ENCODE results near the gene WNT11.

WNT11 gene

DNA sequence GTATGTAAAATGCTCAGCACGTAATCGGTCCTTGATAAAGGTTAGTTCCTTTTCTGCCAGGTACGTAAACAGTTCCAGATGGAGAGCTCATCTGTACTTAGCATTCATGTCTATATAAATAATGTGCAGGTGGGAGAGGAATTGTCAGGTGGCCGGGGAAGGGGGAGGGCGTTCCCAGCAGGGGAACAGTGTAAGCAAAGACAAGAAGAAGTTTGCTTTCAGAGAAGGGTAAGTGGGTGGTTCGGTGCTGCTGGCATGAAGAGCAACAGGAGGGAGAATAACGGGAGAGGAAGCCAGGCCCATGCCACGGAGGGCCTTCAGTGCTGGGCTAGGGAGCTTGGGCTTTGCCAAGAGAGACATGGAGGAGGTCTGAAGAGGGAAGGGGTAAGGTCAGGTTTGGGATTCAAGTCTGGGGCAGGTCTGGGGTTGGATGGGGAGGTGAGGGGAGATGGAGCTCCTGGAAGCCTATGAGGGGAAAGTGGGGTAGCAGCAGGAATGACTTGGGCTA lies 11.4 kb upstream of the WNT11 start:
- DNase-seq: no peak

DNA sequence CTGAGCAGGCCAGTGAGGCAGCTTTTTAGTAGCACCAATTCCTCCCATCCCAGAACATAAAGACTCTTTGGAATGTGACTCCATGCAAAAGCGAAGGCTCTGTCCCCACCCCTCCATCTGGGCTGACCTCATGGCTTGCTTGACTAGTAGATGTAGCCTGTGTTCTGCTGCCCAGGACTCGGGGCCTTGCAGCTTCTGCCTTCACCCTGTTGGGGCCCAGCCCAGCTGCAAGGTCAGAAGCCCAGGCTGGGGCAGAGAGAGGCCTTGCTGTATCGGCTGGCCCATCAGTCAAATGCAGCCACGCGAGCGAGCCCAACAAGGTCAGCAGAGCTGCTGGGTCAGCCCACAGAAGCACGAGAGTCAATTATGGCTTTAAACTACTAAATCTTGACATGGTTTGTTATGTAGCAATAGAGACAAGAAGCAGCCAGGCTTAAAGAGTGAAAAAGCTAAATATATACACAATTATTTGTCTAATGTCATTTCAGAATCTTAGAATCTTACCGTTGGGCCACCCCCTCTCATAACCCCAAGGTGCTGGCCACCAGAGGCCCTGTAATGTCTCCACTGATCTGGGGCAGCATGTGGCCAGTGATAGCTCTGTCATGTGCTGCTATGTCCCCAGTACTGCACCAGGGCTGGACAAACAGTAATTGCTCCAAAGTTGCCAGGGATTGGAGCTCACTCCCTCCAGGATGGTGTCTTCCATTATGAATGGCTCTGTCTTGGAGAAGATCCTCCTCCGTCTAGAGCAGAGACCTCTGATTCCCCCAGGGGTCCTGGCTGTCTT lies 10.4 kb upstream of the WNT11 start:
- no peak for DNase-seq

GRCh38 chr11:76215941-76216340 lies 9.6 kb upstream of the WNT11 start:
- no peak for DNase-seq

GRCh38 chr11:76214968-76215548 lies 8.8 kb upstream of the WNT11 start:
- DNase-seq: no peak

GRCh38 chr11:76214186-76214585 lies 7.9 kb upstream of the WNT11 start:
- DNase-seq: no peak

DNA sequence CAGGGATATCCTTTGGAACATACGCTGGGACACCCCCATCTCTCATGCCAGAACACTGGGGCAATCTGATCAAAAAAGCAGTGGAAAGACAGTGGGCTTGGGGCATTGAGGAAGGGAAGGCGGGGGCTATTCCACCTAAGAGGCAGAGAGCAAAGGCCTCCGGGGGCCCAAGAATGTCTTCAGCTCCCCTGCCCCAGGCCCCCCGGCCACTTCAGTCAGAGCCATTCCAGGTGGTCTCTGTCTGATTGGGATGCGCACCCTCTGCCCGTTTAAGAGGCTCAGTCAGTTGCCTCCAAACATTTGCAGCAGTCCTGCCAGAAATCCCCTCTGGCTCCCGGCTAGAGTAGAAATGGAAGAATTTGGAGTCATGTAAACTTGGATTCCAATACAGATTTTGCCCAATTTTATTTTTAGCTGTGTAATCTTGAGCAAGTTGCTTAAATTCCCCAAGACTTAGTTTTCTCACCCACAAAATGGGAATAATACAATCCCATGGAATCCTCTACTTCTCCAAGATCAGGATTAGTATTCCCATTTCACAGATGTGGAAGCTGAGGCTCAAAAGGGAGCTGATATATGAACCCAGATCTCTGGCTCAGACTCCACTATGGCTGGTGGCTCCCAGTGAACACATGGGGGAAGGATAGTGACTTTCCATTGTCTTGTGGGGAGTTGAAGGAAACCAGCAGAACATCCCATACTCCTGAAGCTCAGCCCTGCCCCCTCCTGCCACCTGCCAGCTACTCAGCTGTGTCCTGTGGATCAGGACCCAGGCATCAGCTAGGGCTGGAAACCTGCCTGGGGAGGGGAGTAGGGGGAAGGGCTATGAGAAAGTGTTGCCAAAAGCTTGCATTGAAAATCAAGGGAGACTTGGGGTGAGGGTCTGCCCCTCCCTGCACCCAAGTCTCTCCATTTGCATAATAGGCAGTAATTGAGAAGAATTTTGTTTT lies 6.1 kb upstream of the WNT11 start:
- no peak for DNase-seq

GRCh38 chr11:76210931-76211851 lies 4.9 kb upstream of the WNT11 start:
- no peak for DNase-seq

- no peak for DNase-seq
Observed at GRCh38 chr11:76209973-76210930, 4.0 kb upstream of the WNT11 start.

DNA sequence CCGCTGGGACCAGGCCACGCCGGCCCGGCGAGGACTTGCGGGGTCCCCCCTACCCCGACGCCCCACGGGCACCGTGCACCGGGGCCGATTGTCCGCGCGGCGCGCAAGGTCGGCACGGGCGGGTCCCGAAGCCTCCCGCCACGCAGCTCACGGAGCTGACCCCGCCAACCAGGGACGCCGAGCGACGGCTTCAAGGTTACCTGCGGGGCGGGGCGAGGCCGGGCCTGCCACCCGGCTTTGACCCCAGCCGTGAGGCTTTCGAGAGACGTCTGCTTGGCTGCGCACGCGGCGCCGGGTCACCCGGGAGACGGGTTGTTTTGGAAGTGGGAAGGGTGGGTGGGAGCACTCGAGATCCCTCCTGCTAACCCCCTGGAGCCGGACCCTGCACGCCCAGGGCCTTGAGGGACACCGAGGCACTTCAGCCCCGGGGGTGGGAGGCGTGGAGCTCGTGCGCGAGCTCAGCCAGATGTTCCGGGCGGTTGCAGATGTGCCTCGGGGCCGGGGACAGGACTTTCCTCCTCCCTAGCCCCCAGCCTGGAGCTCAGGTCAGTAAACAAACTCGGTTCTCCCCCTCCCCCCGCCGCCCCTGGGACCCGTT lies 3.2 kb upstream of the WNT11 start:
- DNase-seq: no peak

DNA sequence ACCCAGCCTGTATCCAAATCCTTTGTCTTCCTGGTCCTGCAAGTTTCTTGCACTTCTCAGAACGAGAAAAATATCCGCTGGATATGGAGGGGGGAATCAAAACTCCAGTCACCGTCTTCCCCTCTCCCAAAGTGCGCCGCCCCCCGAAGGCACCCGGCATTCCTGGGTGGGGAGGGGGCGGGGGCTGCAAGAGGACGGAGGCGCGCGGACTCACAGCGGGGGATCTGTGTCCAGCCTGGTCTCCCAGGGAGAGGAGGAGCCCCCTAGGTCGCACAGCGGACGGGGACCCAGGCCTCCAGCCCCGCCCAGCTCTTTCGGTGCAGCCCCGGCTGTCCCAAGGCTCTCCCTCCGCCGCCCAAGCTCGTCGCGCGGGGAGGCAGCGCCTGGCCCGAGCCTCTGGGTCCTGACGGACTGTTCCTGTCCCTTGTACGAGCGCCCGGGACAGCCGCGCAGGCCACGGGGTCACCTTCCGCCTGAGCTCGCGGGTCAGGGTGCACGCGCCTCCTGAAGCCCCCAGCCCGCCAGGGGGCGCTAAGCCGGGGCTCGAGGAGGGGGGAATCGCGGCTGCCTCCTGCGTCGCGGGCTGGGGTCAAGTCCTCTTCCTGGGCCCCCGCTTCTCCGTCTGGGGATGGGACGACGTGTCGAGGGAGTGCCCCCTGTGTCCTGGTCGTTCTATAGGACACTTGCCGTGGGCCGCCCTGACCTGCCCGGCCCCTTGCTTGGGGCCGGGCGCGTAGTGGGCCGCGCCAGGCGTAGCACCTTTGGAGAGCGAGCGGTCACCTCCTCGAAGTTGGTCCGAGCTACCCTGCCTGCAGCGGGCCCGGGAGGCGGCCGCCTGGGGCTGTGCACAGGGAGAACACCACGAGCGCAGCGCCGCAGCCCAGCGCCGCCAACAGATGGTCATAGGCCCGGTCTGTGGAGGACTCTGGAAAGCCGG lies 2.4 kb upstream of the WNT11 start:
- peak; percentile 73 for DNase-seq

- DNase-seq: peak; percentile 76
Observed at GRCh38 chr11:76207642-76208401, 1.5 kb upstream of the WNT11 start.

GRCh38 chr11:76206077-76206326 lies 300 bp downstream of the WNT11 start:
- no peak for DNase-seq

- DNase-seq: no peak
Observed at GRCh38 chr11:76205252-76206076, 838 bp downstream of the WNT11 start.

GRCh38 chr11:76203937-76204336 lies 2.4 kb downstream of the WNT11 start:
- DNase-seq: no peak

DNA sequence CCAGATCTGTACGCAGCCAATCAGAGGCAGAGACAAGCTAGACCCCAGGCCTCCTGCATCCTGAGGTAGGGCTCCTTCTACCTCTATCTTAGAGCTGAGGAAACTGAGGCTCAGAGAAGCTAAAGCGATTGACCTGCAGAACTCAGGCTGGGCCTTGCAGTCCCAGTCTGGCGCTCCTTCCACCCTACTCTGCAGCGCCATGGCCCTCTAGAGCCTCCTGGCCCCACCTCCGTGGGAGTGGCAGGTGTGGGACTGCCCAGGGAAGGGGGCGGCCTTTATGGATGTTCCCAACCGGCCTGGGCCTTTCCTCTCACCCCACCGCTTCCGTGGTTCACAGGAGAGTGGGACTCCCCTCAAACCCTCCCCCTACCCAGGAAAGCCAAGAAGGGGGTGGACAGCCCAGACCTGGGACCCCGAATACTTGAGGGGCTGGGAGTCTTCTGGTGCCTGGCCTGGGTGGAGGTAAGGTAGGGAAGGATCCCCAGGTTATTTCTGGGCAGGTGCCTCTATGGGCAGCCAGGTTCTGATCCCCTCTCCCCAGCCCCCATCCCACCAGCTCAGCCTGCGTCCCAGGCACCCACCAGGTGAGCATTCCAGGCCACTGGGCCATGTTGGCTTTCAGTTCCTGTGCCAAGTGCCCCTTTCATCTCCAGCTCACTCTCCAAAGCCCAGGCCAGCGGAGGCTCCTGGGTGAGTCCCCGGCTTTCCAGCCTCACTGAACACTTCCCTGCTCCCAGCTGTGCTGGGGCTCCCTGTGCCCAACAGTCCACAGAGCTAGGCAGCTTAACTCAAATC lies 3.0 kb downstream of the WNT11 start:
- DNase-seq: no peak

GRCh38 chr11:76201672-76202412 lies 4.5 kb downstream of the WNT11 start:
- DNase-seq: no peak
